Subcutaneous adipose tissue (tissue), 4 donors: ENCODE data around the gene U2SURP. TPM values are rescaled to one million over a fixed set of nuclear protein-coding genes. Genes with fewer than 3 reads are reported as not detected.

Source experiments
- CTCF ChIP-seq: fragments of 450-650 bp; IDR thresholded peaks from one replicate; pipeline ENCODE4 v1.5.1; 2016; ENCODE audit warnings: low read depth, mild to moderate bottlenecking, control low read depth, antibody characterized with exemption, moderate library complexity
- total RNA-seq, 4 donors: library from RNA; depleted of rRNA; stranded (reverse); fragments of >200 nt; gene quantifications; one replicate each; pipeline ENCODE4 v1.1.0, GENCODE V29; 2016

U2SURP gene
- total RNA-seq, 4 donors from 2014 or later = 89.5 to 150 (median 92.2) TPM

GRCh38 chr3:143002083-143002712, 828 bp downstream of the U2SURP start:
- no peak for TF ChIP-seq CTCF

- TF ChIP-seq CTCF = no peak
These were observed 1.4 kb downstream of the U2SURP start for GRCh38 chr3:143002727-143003126.

- TF ChIP-seq CTCF = no peak
These were observed 3.5 kb downstream of the U2SURP start for GRCh38 chr3:143004823-143005222.

- no peak for TF ChIP-seq CTCF
These were observed 8.7 kb downstream of the U2SURP start for GRCh38 chr3:143010024-143010423.

- no peak for TF ChIP-seq CTCF
These were observed 10.3 kb downstream of the U2SURP start for GRCh38 chr3:143011705-143012104.

GRCh38 chr3:143014921-143015320, 13.6 kb downstream of the U2SURP start:
- no peak for TF ChIP-seq CTCF

GRCh38 chr3:143016321-143016972, 15.1 kb downstream of the U2SURP start:
- no peak for TF ChIP-seq CTCF
